SK-N-SH treated with all-trans-retinoic acid at 6 μM for 48 hours (cell line): ENCODE measurements around the gene CMC4.

Source experiments
- ARNTL ChIP-seq: fragments of 450-650 bp; formaldehyde crosslinking; IDR thresholded peaks from 2 replicates; pipeline ENCODE4 v1.5.0; 2020; ENCODE audit warnings: low read depth, mild to moderate bottlenecking, moderate library complexity, borderline replicate concordance
- BACH2 ChIP-seq: fragments of 250-450 bp; sonication (Bioruptor Pico); IDR thresholded peaks from 2 replicates; pipeline ENCODE4 v1.9.0; 2021; ENCODE audit warnings: mild to moderate bottlenecking, borderline replicate concordance
- CSDC2 ChIP-seq: fragments of 250-450 bp; sonication (Bioruptor Pico); IDR thresholded peaks from 2 replicates; pipeline ENCODE4 v1.5.0; 2020; ENCODE audit warnings: mild to moderate bottlenecking, moderate library complexity
- GLIS3 ChIP-seq: fragments of 250-450 bp; sonication (Bioruptor Pico); IDR thresholded peaks from 2 replicates; pipeline ENCODE4 v1.5.0; 2020; ENCODE audit warnings: mild to moderate bottlenecking, moderate library complexity
- ISL1 ChIP-seq: fragments of 250-450 bp; sonication (Bioruptor Pico); IDR thresholded peaks from 2 replicates; pipeline ENCODE4 v2.1.2; 2022; ENCODE audit warnings: mild to moderate bottlenecking, moderate library complexity
- OSR1 ChIP-seq: fragments of 250-450 bp; sonication (Bioruptor Pico); IDR thresholded peaks from 2 replicates; pipeline ENCODE4 v1.8.0; 2022; ENCODE audit warnings: moderate library complexity, mild to moderate bottlenecking, inconsistent platforms
- PATZ1 ChIP-seq: fragments of 250-450 bp; sonication (Bioruptor Pico); IDR thresholded peaks from 2 replicates; pipeline ENCODE4 v1.8.0; 2020; ENCODE audit warnings: mild to moderate bottlenecking, moderate library complexity, borderline replicate concordance
- PPARA ChIP-seq: fragments of 250-450 bp; sonication (Bioruptor Pico); IDR thresholded peaks from 2 replicates; pipeline ENCODE4 v1.5.0; 2020; ENCODE audit warnings: mild to moderate bottlenecking, borderline replicate concordance
- SNAI2 ChIP-seq: fragments of 250-450 bp; sonication (Bioruptor Pico); IDR thresholded peaks from 2 replicates; pipeline ENCODE4 v1.5.0; 2020; ENCODE audit warnings: mild to moderate bottlenecking, moderate library complexity
- TOX ChIP-seq: fragments of 250-450 bp; sonication (Bioruptor Pico); IDR thresholded peaks from 2 replicates; pipeline ENCODE4 v1.8.0; 2021; ENCODE audit warnings: mild to moderate bottlenecking, moderate library complexity, borderline replicate concordance
- ZFP3 ChIP-seq: fragments of 250-450 bp; sonication (Bioruptor Pico); IDR thresholded peaks from 2 replicates; pipeline ENCODE4 v1.5.0; 2020; ENCODE audit warnings: mild to moderate bottlenecking, moderate library complexity
- ZFP30 ChIP-seq: fragments of 450-650 bp; formaldehyde crosslinking; IDR thresholded peaks from 2 replicates; pipeline ENCODE4 v1.5.0; 2022; ENCODE audit warnings: mild to moderate bottlenecking, moderate library complexity
- ZNF565 ChIP-seq: fragments of 450-650 bp; formaldehyde crosslinking; conservative IDR thresholded peaks from 2 replicates; pipeline ENCODE4 v1.5.0; 2020; ENCODE audit warnings: low read depth, mild to moderate bottlenecking, moderate library complexity
- ZNF8 ChIP-seq: fragments of 450-650 bp; formaldehyde crosslinking; IDR thresholded peaks from 2 replicates; pipeline ENCODE4 v1.5.0; 2020; ENCODE audit warnings: mild to moderate bottlenecking, moderate library complexity

GRCh38 chrX:155061760-155062159, 9.2 kb downstream of the CMC4 start:
- TF ChIP-seq ZNF8 (CRISPR knock-in tag) = no peak
- TF ChIP-seq PATZ1 (CRISPR knock-in tag) = no peak
- TF ChIP-seq SNAI2 (CRISPR knock-in tag) = no peak
- TF ChIP-seq ZNF565 (CRISPR knock-in tag) = no peak
- TF ChIP-seq OSR1 = no peak
- no peak for TF ChIP-seq GLIS3 (CRISPR knock-in tag)
- TF ChIP-seq ZFP3 = no peak
- TF ChIP-seq ARNTL = no peak
- no peak for TF ChIP-seq PPARA (CRISPR knock-in tag)
- TF ChIP-seq ZFP30 (CRISPR knock-in tag) = no peak
- no peak for TF ChIP-seq TOX (CRISPR knock-in tag)
- no peak for TF ChIP-seq CSDC2 (CRISPR knock-in tag)
- TF ChIP-seq ISL1 (CRISPR knock-in tag) = no peak
- no peak for TF ChIP-seq BACH2
